H1 (cell line): ENCODE measurements around the gene TMEM253. TPM values are rescaled to one million over a fixed set of nuclear protein-coding genes. Genes with fewer than 3 reads are reported as not detected.
A peak's percentile ranks its signal among the peaks of the same experiment; 100 is the strongest.

Experiments
- CTCF ChIA-PET: fragments of 300-600 bp; sonication (Branson Sonifier 250); formaldehyde crosslinking; loops from one replicate; lab custom pipeline; 2021; ENCODE audit not compliant: partially characterized antibody; lab: Charles Lee
- POLR2A ChIA-PET: fragments of 300-600 bp; sonication (Branson Sonifier 250); formaldehyde crosslinking; loops from one replicate; lab custom pipeline; 2021; ENCODE audit warnings: inconsistent platforms; ENCODE audit not compliant: partially characterized antibody; lab: Charles Lee
- DNase-seq, 2 experiments: peaks; one replicate each; pipeline versions ENCODE4 v3.0.0 to v3.0.0-alpha.2; 2010 to 2022; ENCODE audit warnings: low spot score in 2 of 2, low read depth in 1 of 2, mixed read lengths in 1 of 2
- FAIRE-seq: peaks from 2 replicates; lab custom pipeline; 2011; peaks lifted over from hg19 to GRCh38; lab: Jason Lieb, UNC
- H2AFZ ChIP-seq: 2 replicates; pipeline ENCODE4 v1.8.1; 2012; ENCODE audit warnings: low read length, inconsistent platforms
- H2AK5ac ChIP-seq: 2 replicates; pipeline ENCODE4 v1.6.1; 2013; ENCODE audit warnings: low read depth, low read length
- H2BK120ac ChIP-seq: replicated peaks from 2 replicates; pipeline ENCODE3; 2013; ENCODE audit warnings: low read depth, low read length, inconsistent platforms
- H2BK12ac ChIP-seq: 2 replicates; pipeline ENCODE4 v1.6.1; 2013; ENCODE audit warnings: low read depth, low read length
- H2BK15ac ChIP-seq: 2 replicates; pipeline ENCODE4 v1.6.1; 2013; ENCODE audit warnings: low read length
- H2BK20ac ChIP-seq: 2 replicates; pipeline ENCODE4 v1.6.1; 2013; ENCODE audit warnings: low read length
- H2BK5ac ChIP-seq: 2 replicates; pipeline ENCODE4 v1.6.1; 2013; ENCODE audit warnings: low read depth, low read length
- H3K14ac ChIP-seq: 2 replicates; pipeline ENCODE4 v1.6.1; 2013; ENCODE audit warnings: inconsistent platforms; ENCODE audit not compliant: insufficient read length
- H3K18ac ChIP-seq: 2 replicates; pipeline ENCODE4 v1.6.1; 2013; ENCODE audit warnings: low read length; ENCODE audit errors: extremely low read depth
- H3K23ac ChIP-seq: 2 replicates; pipeline ENCODE4 v1.6.1; 2013; ENCODE audit warnings: inconsistent platforms; ENCODE audit not compliant: insufficient read length
- H3K23me2 ChIP-seq: 2 replicates; pipeline ENCODE4 v1.6.1; 2013; ENCODE audit warnings: low read depth, low read length
- H3K27ac ChIP-seq: 2 replicates; pipeline ENCODE4 v1.6.1; 2011; ENCODE audit warnings: low read depth, low read length, inconsistent platforms
- H3K27me3 ChIP-seq, 4 experiments: replicated peaks in 1 of 4; 1 replicate in 1 of 4; 2 replicates in 3 of 4; pipeline versions ENCODE4 v1.6.1 to v1.8.1; 2011 to 2013; ENCODE audit warnings: low read length in 3 of 4, mild to moderate bottlenecking in 3 of 4, inconsistent platforms in 2 of 4, mixed read lengths in 2 of 4, moderate library complexity in 1 of 4; ENCODE audit not compliant: control insufficient read depth in 3 of 4, insufficient read depth in 3 of 4; ENCODE audit errors: extremely low read depth in 1 of 4
- H3K36me3 ChIP-seq, 4 experiments: 2 replicates each; pipeline versions ENCODE4 v1.6.1 to v1.8.1; 2011 to 2013; ENCODE audit warnings: mild to moderate bottlenecking in 4 of 4, low read length in 3 of 4, moderate library complexity in 2 of 4, control low read depth in 1 of 4, inconsistent platforms in 1 of 4; ENCODE audit not compliant: insufficient read depth in 4 of 4, control insufficient read depth in 2 of 4
- H3K4ac ChIP-seq: replicated peaks from 2 replicates; pipeline ENCODE3; 2013; ENCODE audit warnings: low read length, low read depth, mixed read lengths, inconsistent platforms; ENCODE audit not compliant: insufficient read length
- H3K4me1 ChIP-seq, 4 experiments: replicated peaks in 1 of 4; 1 replicate in 1 of 4; 2 replicates in 3 of 4; pipeline versions ENCODE4 v1.6.1 to v1.8.1; 2011 to 2013; ENCODE audit warnings: low read length in 3 of 4, inconsistent platforms in 2 of 4, mixed read lengths in 1 of 4; ENCODE audit not compliant: insufficient read depth in 4 of 4, control insufficient read depth in 3 of 4
- H3K4me2 ChIP-seq, 2 experiments: 2 replicates each; pipeline versions ENCODE4 v1.6.1 to v1.8.1; 2011 to 2013; ENCODE audit warnings: low read depth in 2 of 2, low read length in 2 of 2, control low read depth in 1 of 2, inconsistent platforms in 1 of 2, mild to moderate bottlenecking in 1 of 2; ENCODE audit not compliant: insufficient read depth in 1 of 2
- H3K4me3 ChIP-seq, 4 experiments: fragments of 200-600, 300-600 bp in 1 of 4; sonication (generic), shearing (Covaris generic), sonication (Bioruptor Twin) in 1 of 4; 2 replicates each; pipeline versions ENCODE4 v1.5.1 to v1.8.1; 2011 to 2016; ENCODE audit warnings: low read length in 4 of 4, low read depth in 3 of 4, control low read depth in 2 of 4, inconsistent platforms in 2 of 4, mild to moderate bottlenecking in 2 of 4, mixed read lengths in 1 of 4, moderate library complexity in 1 of 4; ENCODE audit not compliant: insufficient read depth in 2 of 4; ENCODE audit errors: extremely low read depth in 1 of 4
- H3K56ac ChIP-seq: replicated peaks from 2 replicates; pipeline ENCODE3; 2013; ENCODE audit warnings: low read depth, mild to moderate bottlenecking, mixed read lengths, low read length, inconsistent platforms; ENCODE audit not compliant: insufficient read length
- H3K79me1 ChIP-seq: 2 replicates; pipeline ENCODE4 v1.6.1; 2013; ENCODE audit warnings: low read depth, low read length, control low read depth
- H3K79me2 ChIP-seq, 2 experiments: 2 replicates each; pipeline versions ENCODE4 v1.6.1 to v1.8.1; 2012 to 2013; ENCODE audit warnings: low read length in 2 of 2, mild to moderate bottlenecking in 2 of 2, inconsistent platforms in 1 of 2; ENCODE audit not compliant: insufficient read depth in 2 of 2, control insufficient read depth in 1 of 2
- H3K9ac ChIP-seq, 4 experiments: replicated peaks in 1 of 4; 1 replicate in 1 of 4; 2 replicates in 3 of 4; pipeline versions ENCODE4 v1.6.1 to v1.8.1; 2011 to 2013; ENCODE audit warnings: low read depth in 3 of 4, low read length in 3 of 4, control low read depth in 2 of 4, mild to moderate bottlenecking in 2 of 4, moderate library complexity in 2 of 4, inconsistent platforms in 1 of 4; ENCODE audit errors: extremely low read depth in 1 of 4
- H3K9me3 ChIP-seq, 2 experiments: 2 replicates each; pipeline versions ENCODE4 v1.6.1 to v1.8.1; 2012 to 2013; ENCODE audit warnings: mild to moderate bottlenecking in 2 of 2, moderate library complexity in 2 of 2, control low read depth in 1 of 2, inconsistent platforms in 1 of 2, low read depth in 1 of 2, low read length in 1 of 2, mixed read lengths in 1 of 2; ENCODE audit not compliant: insufficient read depth in 2 of 2
- H4K20me1 ChIP-seq, 2 experiments: replicated peaks in 1 of 2; 2 replicates each; pipeline versions ENCODE3 to v1.8.1; 2011 to 2013; ENCODE audit warnings: inconsistent platforms in 2 of 2, low read length in 2 of 2, mild to moderate bottlenecking in 1 of 2; ENCODE audit not compliant: insufficient read depth in 2 of 2, control insufficient read depth in 1 of 2
- H4K5ac ChIP-seq: 2 replicates; pipeline ENCODE4 v1.6.1; 2013; ENCODE audit warnings: low read length, low read depth, mixed read lengths, inconsistent platforms; ENCODE audit not compliant: insufficient read length
- H4K8ac ChIP-seq: 2 replicates; pipeline ENCODE4 v1.8.0; 2013; ENCODE audit warnings: mild to moderate bottlenecking, moderate library complexity, low read length, inconsistent platforms; ENCODE audit not compliant: insufficient read depth; ENCODE audit errors: extremely low read depth
- H4K91ac ChIP-seq: replicated peaks from 2 replicates; pipeline ENCODE3; 2013; ENCODE audit warnings: low read length, mixed read lengths, inconsistent platforms; ENCODE audit not compliant: insufficient read length
- CTCF ChIP-seq, 3 experiments: IDR thresholded peaks; 1 replicate in 2 of 3; 2 replicates in 1 of 3; pipeline versions ENCODE4 v1.5.1 to v1.6.1; 2011; ENCODE audit warnings: low read length in 3 of 3, mild to moderate bottlenecking in 3 of 3, inconsistent platforms in 2 of 3, low read depth in 1 of 3, moderate library complexity in 1 of 3; ENCODE audit not compliant: insufficient read depth in 1 of 3; ENCODE audit errors: control extremely low read depth in 1 of 3
- HDAC6 ChIP-seq: IDR thresholded peaks from one replicate; pipeline ENCODE4 v1.7.1; 2012; ENCODE audit warnings: low read depth, mild to moderate bottlenecking, inconsistent platforms, low read length, moderate library complexity
- POU5F1 ChIP-seq: IDR thresholded peaks from 2 replicates; pipeline ENCODE4 v1.6.1; 2011; ENCODE audit warnings: low read depth, mild to moderate bottlenecking, low read length, moderate library complexity
- RAD21 ChIP-seq, 2 experiments: IDR thresholded peaks in 1 of 2; conservative IDR thresholded peaks in 1 of 2; 2 replicates each; pipeline ENCODE4 v1.6.1; 2011; ENCODE audit warnings: low read depth in 2 of 2, low read length in 2 of 2, improper control_type of control experiment in 1 of 2, inconsistent platforms in 1 of 2, mild to moderate bottlenecking in 1 of 2, moderate library complexity in 1 of 2
- WGBS, 2 experiments: shearing (Covaris generic) in 1 of 2; methylation state at CpG; one replicate each; pipeline versions ENCODE4 v1.1.6 to v1.1.7; 2013 to 2015; ENCODE audit warnings: low lambda C conversion rate in 2 of 2, mixed read lengths in 2 of 2, inconsistent platforms in 1 of 2, low coverage in 1 of 2, missing lambda C conversion rate in 1 of 2; ENCODE audit not compliant: insufficient replicate concordance in 2 of 2, insufficient coverage in 1 of 2, insufficient read length in 1 of 2; ENCODE audit errors: extremely low coverage in 1 of 2, missing lambda C conversion rate in 1 of 2; 5-methylcytosine and 5-hydroxymethylcytosine counted together
- polyA plus RNA-seq, 7 experiments: library from polyadenylated mRNA; depleted of rRNA in 3 of 7; stranded (reverse) in 5 of 7; unstranded in 2 of 7; fragments of >200 nt in 5 of 7; fragments of 200-250 nt in 2 of 7; gene quantifications; 1 replicate in 5 of 7; 2 replicates in 1 of 7; 4 replicates in 1 of 7; pipeline versions ENCODE4 v1.2.1 to v1.2.3, GENCODE V29; 2011 to 2013; ENCODE audit warnings: missing spikeins in 2 of 7, mixed read lengths in 2 of 7
- total RNA-seq: library from RNA; stranded (reverse); fragmentation: NEBNext Ultra II Directional; extraction: Animal tissue kit (Norgen Biotek cat#: 25700); gene quantifications from 2 replicates; pipeline ENCODE4 v1.2.1, GENCODE V29; 2021

Gene TMEM253
- total and polyA plus RNA-seq, 2 of the 8 experiments (the other 6 are each of a cell fraction or from before 2014, with no cell fraction given), result 1.9 to 2.2 TPM

- no peak overlapping the region for H4K8ac ChIP-seq
- no peak overlapping the region for H3K23ac ChIP-seq
- H2AFZ ChIP-seq, result no peak overlapping the region
- ChIA-PET POLR2A (interaction anchor here (0.5 to 1.2 kb wide), 3 partner anchors 12 to 86 kb away, joined by 3 to 5 read pairs (median 3); no protein-coding TSS in a partner anchor), CTCF (interaction anchor here (0.6 to 5.3 kb wide), 13 partner anchors 9 to 68 kb away, joined by 3 to 102 read pairs (median 4); partner anchors contain the start of genes RNASE7, RNASE8, SLC39A2 and TMEM253)
- no peak overlapping the region for H2BK20ac ChIP-seq
- peaks cover 0 to 4% (median 0%) of the 10 kb centered on the region in 4 experiments; a peak in 3 of 7 replicates for H3K27me3 ChIP-seq
- no peak overlapping the region for H2BK120ac ChIP-seq
- peaks cover 0 to 8% (median 3%) of the 10 kb centered on the region in 4 experiments; a peak in 6 of 7 replicates for H3K4me1 ChIP-seq
- no peak overlapping the region for H2BK15ac ChIP-seq
- H3K18ac ChIP-seq, result no peak overlapping the region
- H3K4me2 ChIP-seq, result no peak overlapping the region
- no peak for TF ChIP-seq HDAC6
- TF ChIP-seq POU5F1, result no peak
- TF ChIP-seq RAD21 (IDR thresholded peaks at IDR 0.05 in 1 of 2, conservative IDR thresholded peaks at IDR 0.05 in 1 of 2; ENCODE audit: low read depth in 2 of 2, low read length in 2 of 2), result peak; percentile 49 to 63
- TF ChIP-seq CTCF (IDR thresholded peaks at IDR 0.05; ENCODE audit: control extremely low read depth in 1 of 3, insufficient read depth in 1 of 3, low read depth in 1 of 3, low read length in 3 of 3), result peak in 2 of 3 experiments; percentile 51 to 55; a peak in 3 of 4 replicates
- H3K4ac ChIP-seq, result no peak overlapping the region
- no peaks in the 10 kb centered on the region for H3K9me3 ChIP-seq
- H2AK5ac ChIP-seq, result no peak overlapping the region
- H3K4me3 ChIP-seq, result no peak overlapping the region
- peaks cover 23% of the 10 kb centered on the region; the same call in 1 of the 2 replicates for H3K23me2 ChIP-seq
- H4K5ac ChIP-seq, result no peak overlapping the region
- no peak overlapping the region for H3K56ac ChIP-seq
- no peak overlapping the region for H3K9ac ChIP-seq
- no peak overlapping the region for H2BK5ac ChIP-seq
- DNase-seq (no peak), FAIRE-seq (no peak)
- no peak overlapping the region for H3K27ac ChIP-seq
- H4K91ac ChIP-seq, result no peak overlapping the region
- H3K36me3 ChIP-seq, result no peaks in the 10 kb centered on the region
- peaks cover 0 to 2% of the 10 kb centered on the region in 2 experiments; a peak in 1 of 4 replicates for H3K79me2 ChIP-seq
- H2BK12ac ChIP-seq, result no peak overlapping the region
- no peaks in the 10 kb centered on the region for H3K79me1 ChIP-seq
- no peaks in the 10 kb centered on the region for H4K20me1 ChIP-seq
- whole genome bisulfite sequencing, 2 experiments, result 73% methylated on average over 7 of the region's 7 CpGs; no CpG with 5 or more reads in 1 of the 2 experiments
- no peak overlapping the region for H3K14ac ChIP-seq
Measured at GRCh38 chr14:21066882-21067502, 33.9 kb upstream of the TMEM253 start.
